HCT116 (cell line): ENCODE results near the gene CD58. TPM values are rescaled to one million over a fixed set of nuclear protein-coding genes. Genes with fewer than 3 reads are reported as not detected.

ENCODE experiments used
- ATAC-seq: fragments of 200-7000 bp; cut with Tn5 transposase; 2 replicates; pipeline ENCODE4 v1.9.1; 2020; ENCODE audit warnings: mild to moderate bottlenecking, moderate library complexity
- BruUV-seq: library from RNA; stranded (reverse); fragments of 400-500 nt; replicated peaks from 2 replicates; lab custom pipeline; 2021; lab: Mats Ljungman, UMichigan
- CTCF ChIA-PET: fragments of 300-600 bp; sonication (Branson Sonifier 250); formaldehyde crosslinking; loops from one replicate; lab custom pipeline; 2021; ENCODE audit warnings: antibody characterized with exemption; lab: Charles Lee
- POLR2A ChIA-PET: fragments of 300-600, 350-600 bp; sonication (Branson Sonifier 250); formaldehyde crosslinking; loops from one replicate; lab custom pipeline; 2021; ENCODE audit warnings: antibody characterized with exemption; lab: Charles Lee
- RAD21 ChIA-PET, 2 experiments: fragments of 300-600 bp; sonication (Branson Sonifier 250); formaldehyde crosslinking; loops; one replicate each; lab custom pipeline; 2023; ENCODE audit warnings: low total read pairs in 2 of 2; ENCODE audit not compliant: uncharacterized antibody in 2 of 2, unreplicated experiment in 2 of 2, low non-redundant PET in 1 of 2; lab: Charles Lee
- DNase-seq: peaks from one replicate; pipeline ENCODE4 v3.0.0-alpha.2; 2010; ENCODE audit warnings: low read depth, low spot score
- H2AFZ ChIP-seq: fragments of 200-600 bp; shearing (Covaris generic), sonication (generic); 2 replicates; pipeline ENCODE4 v1.6.1; 2017; ENCODE audit warnings: low read depth, mixed run types, mixed read lengths, antibody characterized with exemption, low read length; ENCODE audit not compliant: poor library complexity, severe bottlenecking
- H3K27ac ChIP-seq: 2 replicates; pipeline ENCODE4 v1.5.1; 2012; ENCODE audit warnings: low read depth, low read length
- H3K27me3 ChIP-seq: fragments of 200-600 bp; sonication (generic); 2 replicates; pipeline ENCODE4 v1.6.1; 2016; ENCODE audit warnings: mixed run types, low read length, mixed read lengths; ENCODE audit not compliant: insufficient read depth
- H3K36me3 ChIP-seq, 2 experiments: fragments of 200-500 bp in 1 of 2; fragments of 200-600 bp in 1 of 2; sonication (Bioruptor generic) in 1 of 2; sonication (generic) in 1 of 2; 2 replicates each; pipeline versions ENCODE4 v1.5.1 to v1.6.1; 2014 to 2016; ENCODE audit warnings: low read length in 2 of 2, inconsistent platforms in 1 of 2, mixed read lengths in 1 of 2, mixed run types in 1 of 2; ENCODE audit not compliant: insufficient read depth in 2 of 2, control insufficient read depth in 1 of 2
- H3K4me1 ChIP-seq, 2 experiments: fragments of 200-600 bp in 1 of 2; sonication (generic) in 1 of 2; 2 replicates each; pipeline versions ENCODE4 v1.5.1 to v1.6.1; 2012 to 2017; ENCODE audit warnings: low read length in 2 of 2, inconsistent platforms in 1 of 2, mild to moderate bottlenecking in 1 of 2, mixed read lengths in 1 of 2, mixed run types in 1 of 2, moderate library complexity in 1 of 2; ENCODE audit not compliant: insufficient read depth in 2 of 2, control insufficient read depth in 1 of 2
- H3K4me2 ChIP-seq: fragments of 200-600 bp; sonication (generic); 2 replicates; pipeline ENCODE4 v1.6.1; 2017; ENCODE audit warnings: mixed run types, low read length, mixed read lengths
- H3K4me3 ChIP-seq, 2 experiments: fragments of 200-600 bp in 1 of 2; sonication (generic) in 1 of 2; replicated peaks in 1 of 2; 2 replicates each; pipeline ENCODE4 v1.5.1; 2011 to 2016; ENCODE audit warnings: low read length in 2 of 2, control low read depth in 1 of 2, low read depth in 1 of 2, mild to moderate bottlenecking in 1 of 2, mixed read lengths in 1 of 2, mixed run types in 1 of 2
- H3K79me2 ChIP-seq: fragments of 200-600 bp; sonication (generic); 2 replicates; pipeline ENCODE4 v1.6.1; 2017; ENCODE audit warnings: mild to moderate bottlenecking, mixed run types, low read length, moderate library complexity, mixed read lengths; ENCODE audit not compliant: insufficient read depth
- H3K9ac ChIP-seq: fragments of 200-600 bp; sonication (generic); 2 replicates; pipeline ENCODE4 v1.6.1; 2016; ENCODE audit warnings: low read length, mixed read lengths
- H3K9me2 ChIP-seq: fragments of 200-600 bp; sonication (generic), shearing (Covaris generic); 2 replicates; pipeline ENCODE4 v1.6.1; 2017; ENCODE audit warnings: mixed run types, mild to moderate bottlenecking, moderate library complexity; ENCODE audit not compliant: insufficient read depth
- H3K9me3 ChIP-seq, 2 experiments: fragments of 200-500 bp in 1 of 2; fragments of 200-600 bp in 1 of 2; sonication (Bioruptor generic) in 1 of 2; sonication (generic) in 1 of 2; 2 replicates each; pipeline ENCODE4 v1.6.1; 2014 to 2017; ENCODE audit warnings: low read length in 2 of 2, mixed read lengths in 2 of 2, inconsistent platforms in 1 of 2, low read depth in 1 of 2, mild to moderate bottlenecking in 1 of 2, mixed run types in 1 of 2, moderate library complexity in 1 of 2; ENCODE audit not compliant: control insufficient read depth in 1 of 2, insufficient read depth in 1 of 2
- H4K20me1 ChIP-seq: fragments of 200-600 bp; sonication (generic), shearing (Covaris generic); 2 replicates; pipeline ENCODE4 v1.6.1; 2017; ENCODE audit warnings: mixed run types, mild to moderate bottlenecking, moderate library complexity; ENCODE audit not compliant: insufficient read depth
- ATF3 ChIP-seq: IDR thresholded peaks from 2 replicates; pipeline ENCODE4 v1.6.1; 2012
- CEBPB ChIP-seq: IDR thresholded peaks from 2 replicates; pipeline ENCODE4 v1.6.1; 2012; ENCODE audit warnings: low read depth
- CTCF ChIP-seq, 3 experiments: fragments of 200-600 bp in 1 of 3; sonication (generic) in 1 of 3; IDR thresholded peaks in 2 of 3; conservative IDR thresholded peaks in 1 of 3; 2 replicates each; pipeline ENCODE4 v1.5.1; 2012 to 2017; ENCODE audit warnings: low read depth in 2 of 3, low read length in 2 of 3, antibody characterized with exemption in 1 of 3, borderline replicate concordance in 1 of 3, control low read depth in 1 of 3, mild to moderate bottlenecking in 1 of 3, mixed read lengths in 1 of 3, mixed run types in 1 of 3, moderate library complexity in 1 of 3; ENCODE audit not compliant: insufficient read depth in 1 of 3
- ELF1 ChIP-seq: IDR thresholded peaks from 2 replicates; pipeline ENCODE4 v1.6.1; 2012; ENCODE audit warnings: low read depth, borderline replicate concordance
- EZH2phosphoT487 ChIP-seq: fragments of 200-600 bp; IDR thresholded peaks from 2 replicates; pipeline ENCODE4 v1.6.1; 2018; ENCODE audit warnings: antibody characterized with exemption, borderline replicate concordance
- RAD21 ChIP-seq: IDR thresholded peaks from 2 replicates; pipeline ENCODE4 v1.6.1; 2012; ENCODE audit warnings: low read depth, mild to moderate bottlenecking
- REST ChIP-seq: IDR thresholded peaks from 2 replicates; pipeline ENCODE4 v1.6.1; 2012; ENCODE audit warnings: low read depth
- SRF ChIP-seq: IDR thresholded peaks from 2 replicates; pipeline ENCODE4 v1.6.1; 2012; ENCODE audit warnings: low read depth
- ZFX ChIP-seq: fragments of 450-650 bp; IDR thresholded peaks from 2 replicates; pipeline ENCODE4 v1.6.1; 2017
- intact Hi-C: fragments of 100-400 bp; cut with micrococcal nuclease; formaldehyde crosslinking; loops from 2 replicates; pipeline ENCODE4 v1.10.0; 2022
- total RNA-seq: library from RNA; stranded (reverse); gene quantifications from one replicate; pipeline ENCODE4 v1.2.1, GENCODE V29; 2021; ENCODE audit not compliant: unreplicated experiment

CD58 gene
- total RNA-seq, 1 experiment from 2014 or later = 18.0 TPM

GRCh38 chr1:116528329-116529083, 42.3 kb downstream of the CD58 start:
- RAD21 ChIA-PET = no interaction called here
- Histone ChIP-seq H4K20me1 (no peaks in the 10 kb centered on the region), H3K4me1 (no peaks in the 10 kb centered on the region), H3K27ac (no peak overlapping the region), H3K27me3 (no peaks in the 10 kb centered on the region), H3K4me2 (no peak overlapping the region), H3K79me2 (no peaks in the 10 kb centered on the region), H3K9me2 (0 out of 2 replicates have a peak, but pooled peaks cover 3% of the 10 kb centered on the region), H2AFZ (no peak overlapping the region)
- DNase-seq = no peak
- CTCF ChIA-PET = no interaction called here
- no peak for ATAC-seq
- BruUV-seq = no TSS peak
- TF ChIP-seq ELF1 = no peak
- no peak for TF ChIP-seq ATF3
- no peak for TF ChIP-seq RAD21
- TF ChIP-seq CTCF (IDR thresholded peaks at IDR 0.05 in 2 of 3, conservative IDR thresholded peaks at IDR 0.05 in 1 of 3; ENCODE audit: borderline replicate concordance in 1 of 3, insufficient read depth in 1 of 3, low read depth in 2 of 3, low read length in 2 of 3) = no peak
- TF ChIP-seq, all 23 proteins: peak for 0
- intact Hi-C loops = no loop called here
- POLR2A ChIA-PET = no interaction called here
- Histone ChIP-seq H3K36me3 (peaks cover 0 to 5% of the 10 kb centered on the region in 2 experiments; a peak in 1 of 4 replicates), H3K4me3 (no peak overlapping the region), H3K9me3 (no peaks in the 10 kb centered on the region), H3K9ac (no peak overlapping the region)

GRCh38 chr1:116525440-116525839, 45.4 kb downstream of the CD58 start:
- CTCF ChIA-PET = no interaction called here

More at GRCh38 chr1:116525440-116525839, 45.4 kb downstream of the CD58 start:
- no TSS peak for BruUV-seq
- POLR2A ChIA-PET = no interaction called here
- H3K9me2 ChIP-seq = 0 out of 2 replicates have a peak, but pooled peaks cover 3% of the 10 kb centered on the region
- H2AFZ ChIP-seq = no peak overlapping the region
- intact Hi-C loops = no loop called here
- H3K4me2 ChIP-seq = no peak overlapping the region
- no peak for TF ChIP-seq ATF3
- no peak for TF ChIP-seq EZH2phosphoT487
- TF ChIP-seq SRF = no peak
- no peak for TF ChIP-seq ZFX
- TF ChIP-seq ELF1 = no peak
- no peak for TF ChIP-seq REST
- TF ChIP-seq CEBPB = no peak
- H3K4me1 ChIP-seq = no peaks in the 10 kb centered on the region
- DNase-seq (no peak), ATAC-seq (no peak)
- H4K20me1 ChIP-seq = no peaks in the 10 kb centered on the region
- H3K79me2 ChIP-seq = no peaks in the 10 kb centered on the region
- no peak overlapping the region for H3K27ac ChIP-seq
- no peak overlapping the region for H3K4me3 ChIP-seq
- no peaks in the 10 kb centered on the region for H3K27me3 ChIP-seq
- no peaks in the 10 kb centered on the region for H3K9me3 ChIP-seq
- H3K9ac ChIP-seq = no peak overlapping the region
- RAD21 ChIA-PET = no interaction called here
- H3K36me3 ChIP-seq = no peaks in the 10 kb centered on the region
